Measurements from ENCODE around the gene UBAC2.

DNA sequence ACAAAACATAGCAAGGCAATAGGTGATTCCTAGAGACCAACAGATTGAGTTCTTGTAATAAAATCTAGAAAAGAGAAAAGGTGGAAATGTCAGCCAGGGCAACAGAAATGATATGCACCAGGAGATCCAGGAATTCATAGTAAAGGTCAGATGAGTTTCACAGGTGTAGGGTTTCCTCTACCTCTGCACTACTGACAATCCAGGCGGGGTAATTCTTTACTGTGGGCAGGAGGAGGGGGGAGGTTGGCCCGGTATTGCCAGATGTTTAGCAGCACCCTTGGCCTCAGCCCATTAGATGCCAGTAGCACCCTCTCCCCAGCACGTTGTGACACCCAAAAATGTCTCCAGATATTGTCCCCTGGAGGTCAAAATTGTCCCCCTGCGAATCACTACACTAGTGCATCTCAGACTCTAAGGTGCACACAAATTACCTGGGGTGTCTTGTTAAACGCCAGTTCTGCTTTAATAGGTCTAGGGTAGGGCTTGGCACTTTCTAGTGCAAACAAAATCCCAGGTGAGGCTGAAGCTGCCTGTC lies 3.5 kb upstream of the UBAC2 start:
- TF ChIP-seq, protein P1, sequence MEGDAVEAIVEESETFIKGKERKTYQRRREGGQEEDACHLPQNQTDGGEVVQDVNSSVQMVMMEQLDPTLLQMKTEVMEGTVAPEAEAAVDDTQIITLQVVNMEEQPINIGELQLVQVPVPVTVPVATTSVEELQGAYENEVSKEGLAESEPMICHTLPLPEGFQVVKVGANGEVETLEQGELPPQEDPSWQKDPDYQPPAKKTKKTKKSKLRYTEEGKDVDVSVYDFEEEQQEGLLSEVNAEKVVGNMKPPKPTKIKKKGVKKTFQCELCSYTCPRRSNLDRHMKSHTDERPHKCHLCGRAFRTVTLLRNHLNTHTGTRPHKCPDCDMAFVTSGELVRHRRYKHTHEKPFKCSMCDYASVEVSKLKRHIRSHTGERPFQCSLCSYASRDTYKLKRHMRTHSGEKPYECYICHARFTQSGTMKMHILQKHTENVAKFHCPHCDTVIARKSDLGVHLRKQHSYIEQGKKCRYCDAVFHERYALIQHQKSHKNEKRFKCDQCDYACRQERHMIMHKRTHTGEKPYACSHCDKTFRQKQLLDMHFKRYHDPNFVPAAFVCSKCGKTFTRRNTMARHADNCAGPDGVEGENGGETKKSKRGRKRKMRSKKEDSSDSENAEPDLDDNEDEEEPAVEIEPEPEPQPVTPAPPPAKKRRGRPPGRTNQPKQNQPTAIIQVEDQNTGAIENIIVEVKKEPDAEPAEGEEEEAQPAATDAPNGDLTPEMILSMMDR (IDR thresholded peaks at IDR 0.05), result no peak
- no peak for TF ChIP-seq EZH2 (IDR thresholded peaks at IDR 0.05)
- no peak for TF ChIP-seq EZH2phosphoT487 (IDR thresholded peaks at IDR 0.05)

All from neural progenitor cell (in vitro differentiated cells).